HG03575 (cell line): Measurements from ENCODE around the gene VSIR.

Experiments
- ATAC-seq: cut with Tn5 transposase; IDR thresholded peaks from one replicate; pipeline ENCODE4 v1.9.1; 2021; ENCODE audit not compliant: unreplicated experiment, insufficient number of reproducible peaks, low FRiP score; ENCODE audit errors: extremely low read depth

Gene VSIR

GRCh38 chr10:71751515-71752224 lies 21.6 kb downstream of the VSIR start:
- ATAC-seq = no peak

GRCh38 chr10:71750986-71751385 lies 22.3 kb downstream of the VSIR start:
- no peak for ATAC-seq

- no peak for ATAC-seq
These were observed 23.0 kb downstream of the VSIR start for GRCh38 chr10:71750124-71750841.

GRCh38 chr10:71749396-71749795 lies 23.9 kb downstream of the VSIR start:
- no peak for ATAC-seq

- ATAC-seq = no peak
These were observed 24.6 kb downstream of the VSIR start for GRCh38 chr10:71748671-71749191.

- ATAC-seq = no peak
These were observed 25.5 kb downstream of the VSIR start for GRCh38 chr10:71747551-71748523.

GRCh38 chr10:71747039-71747531 lies 26.2 kb downstream of the VSIR start:
- ATAC-seq = no peak

GRCh38 chr10:71746344-71747037 lies 26.8 kb downstream of the VSIR start:
- ATAC-seq = no peak

- ATAC-seq = no peak
These were observed 27.6 kb downstream of the VSIR start for GRCh38 chr10:71745664-71746250.

GRCh38 chr10:71744897-71745663 lies 28.2 kb downstream of the VSIR start:
- no peak for ATAC-seq

GRCh38 chr10:71743866-71744265 lies 29.5 kb downstream of the VSIR start:
- ATAC-seq = no peak

- no peak for ATAC-seq
These were observed 30.1 kb downstream of the VSIR start for GRCh38 chr10:71743089-71743838.

GRCh38 chr10:71742301-71743088 lies 30.8 kb downstream of the VSIR start:
- ATAC-seq = no peak

GRCh38 chr10:71741671-71742070 lies 31.6 kb downstream of the VSIR start:
- ATAC-seq = no peak

GRCh38 chr10:71741029-71741428 lies 32.3 kb downstream of the VSIR start:
- no peak for ATAC-seq

GRCh38 chr10:71740069-71740653 lies 33.2 kb downstream of the VSIR start:
- ATAC-seq = no peak
